NCI-H1930 (cell line): ENCODE data around the gene GORASP1.

Experiments
- DNase-seq, 2 experiments: peaks; one replicate each; lab custom pipeline; 2025; lab: John Stamatoyannopoulos, UW

Gene GORASP1

GRCh38 chr3:39102504-39103323, 4.7 kb downstream of the GORASP1 start:
- DNase-seq: no peak

- no peak for DNase-seq
These were observed 6.3 kb downstream of the GORASP1 start for GRCh38 chr3:39101022-39101689.

DNA sequence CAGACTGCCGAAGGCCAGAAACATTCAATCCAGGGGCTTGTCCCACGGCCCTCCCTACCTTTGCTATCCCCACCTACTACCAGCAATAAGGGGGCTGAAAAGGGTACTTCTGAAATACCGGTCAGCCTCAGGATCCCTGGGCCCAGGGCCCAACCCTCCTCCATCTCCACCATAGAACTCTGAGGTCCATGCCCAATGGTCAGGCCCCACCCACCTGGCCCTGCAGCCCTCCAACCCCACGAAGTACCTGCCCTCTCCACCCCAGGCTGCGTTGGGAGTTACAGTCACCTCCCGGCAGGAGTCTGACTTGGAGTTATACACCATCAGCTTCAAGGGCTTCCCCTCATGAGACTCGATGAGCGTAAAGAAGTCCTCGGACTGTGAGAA, 6.9 kb downstream of the GORASP1 start:
- no peak for DNase-seq

GRCh38 chr3:39099738-39100499, 7.5 kb downstream of the GORASP1 start:
- no peak for DNase-seq

DNA sequence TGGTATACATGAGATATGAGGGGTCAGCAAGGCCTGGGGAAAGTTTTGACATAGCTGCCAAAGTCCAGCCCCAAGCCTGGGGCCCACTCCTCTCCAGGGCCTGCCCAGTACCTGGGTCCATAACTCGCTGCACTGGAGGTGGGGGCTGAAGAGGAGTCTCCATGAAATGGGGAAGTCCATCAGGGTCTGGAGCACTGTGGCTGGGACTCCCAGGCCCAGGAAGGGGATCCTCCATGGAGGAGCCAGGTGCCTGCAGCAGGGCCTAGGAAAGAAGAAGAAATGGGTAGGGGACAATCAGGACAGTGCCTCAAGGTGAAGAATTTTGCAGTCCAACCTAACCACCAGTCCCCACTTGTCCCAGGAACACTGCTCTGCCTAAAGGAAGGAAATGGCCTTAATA, 8.2 kb downstream of the GORASP1 start:
- no peak for DNase-seq

GRCh38 chr3:39098473-39099000, 8.9 kb downstream of the GORASP1 start:
- no peak for DNase-seq

- no peak for DNase-seq
These were observed 9.5 kb downstream of the GORASP1 start for GRCh38 chr3:39097716-39098472.

DNA sequence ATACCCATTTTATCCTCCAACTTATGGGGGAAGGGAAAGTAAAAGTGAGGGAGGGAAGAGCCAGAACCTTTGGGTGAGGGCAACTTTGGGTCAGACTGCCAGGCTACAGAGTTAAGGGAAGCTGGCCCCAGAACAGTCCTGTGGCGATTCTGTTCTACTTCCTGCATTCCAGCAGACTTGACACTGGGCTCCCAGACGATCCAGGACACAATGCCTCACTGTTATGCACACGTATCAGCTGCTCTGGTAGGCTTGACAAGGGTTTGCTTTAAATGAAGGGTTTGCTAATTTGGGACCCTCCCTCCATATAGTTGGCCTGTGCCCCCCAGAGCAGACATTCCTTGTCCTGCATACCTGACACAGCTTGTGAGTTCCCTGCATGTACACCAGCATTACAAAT, 10.7 kb downstream of the GORASP1 start:
- no peak for DNase-seq

DNA sequence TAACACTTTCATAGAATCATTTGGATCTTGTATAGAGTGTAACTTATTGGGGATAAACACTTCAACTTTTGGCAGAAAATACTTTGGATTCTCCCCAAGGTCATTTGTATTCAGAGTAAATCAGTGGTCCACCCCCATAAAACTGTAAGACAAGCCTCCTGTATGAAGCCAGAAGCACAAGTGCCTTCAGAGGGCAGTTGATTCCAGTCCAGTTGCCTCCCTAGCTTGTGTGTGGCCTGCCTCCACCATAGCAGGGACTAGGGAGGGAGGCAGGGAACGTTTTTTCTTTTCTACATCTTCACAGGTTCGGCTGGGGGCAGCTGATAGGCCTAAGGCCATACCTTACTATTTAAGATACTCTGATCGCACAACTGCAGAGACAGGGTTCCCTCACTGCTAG, 11.6 kb downstream of the GORASP1 start:
- DNase-seq: no peak

- DNase-seq: no peak
These were observed 12.4 kb downstream of the GORASP1 start for GRCh38 chr3:39094851-39095677.

GRCh38 chr3:39090922-39091321, 16.5 kb downstream of the GORASP1 start:
- no peak for DNase-seq

DNA sequence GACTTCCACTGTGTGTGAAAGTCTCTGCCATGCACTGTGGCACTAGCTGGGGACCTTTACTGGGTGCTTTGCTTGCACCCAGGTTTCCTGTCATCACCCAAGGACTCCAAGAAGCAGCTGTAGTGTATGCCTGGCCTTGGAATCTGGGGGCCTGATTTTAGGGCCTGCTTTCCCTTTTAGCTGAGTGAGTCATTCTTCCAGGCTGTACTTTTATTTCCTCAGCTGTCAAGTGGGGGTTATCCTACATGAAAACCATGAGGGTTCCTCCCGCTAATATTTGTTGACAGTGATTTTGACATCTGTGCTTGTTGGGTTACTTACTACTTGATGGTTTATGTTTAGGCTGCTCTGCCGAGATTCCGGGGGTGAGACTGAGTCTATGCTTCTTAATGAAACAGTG, 18.5 kb downstream of the GORASP1 start:
- no peak for DNase-seq

GRCh38 chr3:39088456-39088855, 19.0 kb downstream of the GORASP1 start:
- DNase-seq: no peak

GRCh38 chr3:39086144-39086543, 21.3 kb downstream of the GORASP1 start:
- DNase-seq: no peak

GRCh38 chr3:39082666-39083313, 24.6 kb downstream of the GORASP1 start:
- DNase-seq: no peak

DNA sequence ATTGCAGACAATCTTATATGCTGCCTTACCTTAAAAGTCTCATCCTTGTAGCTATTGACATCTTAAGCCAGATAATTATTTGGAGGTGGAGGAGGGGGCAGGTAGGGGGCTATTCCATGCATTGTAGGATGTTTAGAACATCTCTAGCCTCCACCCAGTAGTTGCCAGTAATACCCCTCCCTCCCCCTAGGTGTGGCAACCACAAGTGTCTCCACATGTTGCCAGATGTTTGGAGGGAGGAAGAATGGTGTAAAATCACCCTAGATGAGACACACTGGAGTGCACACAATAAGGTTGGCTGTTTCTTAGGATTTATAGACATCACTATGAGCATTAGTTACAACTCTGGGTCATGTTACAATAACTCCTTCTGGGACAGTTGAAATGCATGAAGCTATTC, 27.4 kb downstream of the GORASP1 start:
- DNase-seq: no peak

DNA sequence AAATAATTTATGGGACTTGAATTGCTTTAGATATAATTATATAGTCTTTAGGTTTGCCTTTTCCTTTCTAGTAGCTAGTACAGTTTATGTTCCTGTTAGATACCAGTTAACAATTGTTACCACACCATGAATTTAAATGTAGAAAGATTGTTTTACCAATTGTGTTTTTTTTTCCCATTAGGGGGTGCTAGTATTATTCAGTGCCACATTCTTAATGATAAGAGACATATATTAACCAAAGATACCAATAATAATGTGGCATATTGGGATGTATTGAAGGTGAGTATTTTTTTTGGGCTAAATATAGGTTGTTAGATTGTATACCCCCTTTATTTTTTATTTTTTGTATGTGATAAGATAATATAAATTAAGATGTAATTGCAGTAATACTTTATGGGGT, 27.9 kb downstream of the GORASP1 start:
- DNase-seq: no peak

DNA sequence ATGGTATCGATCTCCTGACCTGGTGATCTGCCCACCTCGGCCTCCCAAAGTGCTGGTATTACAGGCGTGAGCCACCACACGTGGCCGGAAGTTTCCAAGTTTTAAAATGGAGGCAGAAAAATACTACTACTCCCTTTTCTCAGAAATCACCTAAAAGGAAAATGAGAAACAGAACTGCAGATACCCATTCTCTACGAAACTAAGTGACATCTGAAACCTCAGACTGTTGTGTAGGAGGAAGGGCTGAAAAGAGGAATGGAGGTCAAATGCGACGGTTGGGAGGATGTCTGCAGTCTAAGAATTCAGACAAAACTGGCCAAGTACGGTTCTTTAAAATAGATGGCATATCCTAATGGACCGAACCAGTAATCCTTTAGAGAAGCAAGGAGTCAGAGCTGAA, 31.5 kb downstream of the GORASP1 start:
- DNase-seq: no peak

DNA sequence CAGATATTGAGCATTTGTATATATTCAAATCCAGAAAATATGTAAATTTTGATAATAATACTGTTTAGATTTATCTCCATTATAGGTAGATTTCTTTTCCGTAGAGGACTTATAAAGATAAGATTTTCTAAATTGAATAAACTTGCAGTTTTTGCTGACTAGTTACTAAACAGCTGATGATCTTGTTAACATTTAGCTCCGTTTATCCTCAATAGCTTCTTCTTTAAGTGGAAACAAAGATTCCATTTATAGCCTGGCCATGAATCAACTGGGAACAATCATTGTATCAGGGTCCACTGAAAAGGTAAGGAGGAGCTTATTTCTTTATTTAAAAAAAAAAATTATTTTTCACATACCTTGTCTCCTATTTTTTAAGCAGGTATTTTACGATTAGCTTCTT, 38.9 kb downstream of the GORASP1 start:
- DNase-seq: no peak

DNA sequence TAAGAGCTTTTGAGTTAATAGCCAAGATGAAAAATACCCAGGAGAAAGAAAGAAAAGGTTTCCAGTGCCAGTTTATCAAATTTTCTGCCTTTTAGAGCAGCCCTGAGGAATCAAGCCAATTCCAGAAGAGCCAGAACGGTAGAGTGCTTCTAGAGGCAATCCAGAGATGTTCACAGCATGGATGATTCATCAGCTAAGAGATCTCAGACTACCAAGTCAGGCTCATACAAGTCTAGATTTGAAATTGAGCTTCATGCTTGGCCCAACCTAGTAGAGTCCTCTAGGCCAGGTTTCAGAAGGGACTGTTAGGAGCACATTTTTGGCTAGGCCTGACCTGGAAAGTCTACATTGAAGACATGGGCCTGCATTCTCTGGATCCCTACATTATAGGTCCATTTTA, 40.1 kb downstream of the GORASP1 start:
- DNase-seq: no peak

- no peak for DNase-seq
These were observed 42.2 kb downstream of the GORASP1 start for GRCh38 chr3:39065197-39065596.
